Adrenal gland (tissue), 12 donors: ENCODE results near the gene DMRTB1. TPM values are rescaled to one million over a fixed set of nuclear protein-coding genes. Genes with fewer than 3 reads are reported as not detected.
"Not testable (repeated sequence)": the region's sequence is repeated elsewhere in the genome, so short reads cannot be mapped to it uniquely, and the experiment has no call there.

Experiments
- DNase-seq, 7 donors: peaks; one replicate each; pipeline ENCODE4 v3.0.0-alpha.2; 2019 to 2020
- H3K27ac ChIP-seq, 5 donors: fragments of 200-600 bp; sonication (generic) in 4 of 5; 1 replicate in 3 of 5; 2 replicates in 2 of 5; pipeline versions ENCODE4 v1.5.1 to v1.8.0; 2016 to 2020; ENCODE audit warnings: mild to moderate bottlenecking in 1 of 5
- H3K27me3 ChIP-seq: fragments of 200-600 bp; 2 replicates; pipeline ENCODE4 v1.8.0; 2021
- H3K36me3 ChIP-seq, 2 donors: fragments of 200-600 bp; replicated peaks in 1 of 2; 1 replicate in 1 of 2; 2 replicates in 1 of 2; pipeline versions ENCODE4 v1.5.1 to v1.8.0; 2018 to 2022
- H3K4me1 ChIP-seq, 2 donors: fragments of 200-600 bp; replicated peaks in 1 of 2; 1 replicate in 1 of 2; 2 replicates in 1 of 2; pipeline versions ENCODE4 v1.5.1 to v1.8.0; 2018 to 2021
- H3K4me3 ChIP-seq, 4 donors: fragments of 200-600 bp; sonication (generic) in 3 of 4; one replicate each; pipeline ENCODE4 v1.5.1; 2016 to 2018
- H3K9me3 ChIP-seq, 3 donors: fragments of 200-600 bp; sonication (generic) in 1 of 3; replicated peaks in 1 of 3; 1 replicate in 2 of 3; 2 replicates in 1 of 3; pipeline versions ENCODE4 v1.5.1 to v1.8.0; 2016 to 2021
- CTCF ChIP-seq, 6 experiments: fragments of 450-650 bp in 4 of 6; fragments of 200-600 bp in 2 of 6; sonication (generic) in 1 of 6; IDR thresholded peaks; 1 replicate in 5 of 6; 2 replicates in 1 of 6; pipeline versions ENCODE4 v1.5.1 to v1.8.0; 2016 to 2021; ENCODE audit warnings: antibody characterized with exemption in 6 of 6, mild to moderate bottlenecking in 2 of 6, moderate library complexity in 1 of 6
- POLR2A ChIP-seq, 2 donors: fragments of 450-650 bp; IDR thresholded peaks; one replicate each; pipeline ENCODE4 v1.6.1; 2017; ENCODE audit warnings: antibody characterized with exemption in 2 of 2, mild to moderate bottlenecking in 2 of 2, moderate library complexity in 1 of 2
- WGBS, 4 donors: extraction: QIAGEN DNeasy Blood & Tissue Kit in 2 of 4; methylation state at CpG; one replicate each; pipeline versions ENCODE4 v1.1.5 to v1.1.7; 2013 to 2017; 5-methylcytosine and 5-hydroxymethylcytosine counted together
- intact Hi-C, 2 donors: fragments of 100-400 bp; cut with DNase I; formaldehyde crosslinking; loops; one replicate each; pipeline versions ENCODE4 v1.14.1 to v1.15.0; 2022 to 2023
- polyA plus RNA-seq, 3 donors: library from polyadenylated mRNA; stranded (reverse); fragments of 200-250 nt in 2 of 3; fragments of 350-450 nt in 1 of 3; fragmentation: Illumina TruSeq in 1 of 3; extraction: RNeasy Lipid Tissue Mini Kit (QIAGEN cat#74804) in 1 of 3; gene quantifications; one replicate each; pipeline ENCODE4 v1.2.3, GENCODE V29; 2013 to 2014
- total RNA-seq, 9 donors: library from RNA; depleted of rRNA in 4 of 9; stranded (reverse); fragments of >200 nt in 4 of 9; fragments of 120-200 nt in 1 of 9; fragmentation: NEBNext Ultra II Directional in 1 of 9; extraction: Animal tissue kit (Norgen Biotek cat#: 25700) in 1 of 9; gene quantifications; one replicate each; pipeline versions ENCODE4 v1.1.0 to v1.2.4, GENCODE V29; 2013 to 2023
- donor health status: healthy with polysubstance abuse.
- donor health status: Bipolar disorder and iron deficiency.
- donor health status: DM: yes; HTN: yes; CAD: no.
- donor health status: DM: no; HTN: no; CAD: no.
- donor health status: DM: no; HTN: no; CAD: no.
- donor health status: DM: yes; HTN: yes; CAD: no.

DMRTB1 gene
- total and polyA plus RNA-seq, 12 donors = not detected

GRCh38 chr1:53431244-53431643, 28.0 kb upstream of the DMRTB1 start:
- TF ChIP-seq POLR2A (IDR thresholded peaks at IDR 0.05) = no peak
- TF ChIP-seq CTCF (IDR thresholded peaks at IDR 0.05) = no peak
- no peak overlapping the region for H3K27ac ChIP-seq
- H3K4me1 ChIP-seq = no peaks in the 10 kb centered on the region
- no peaks in the 10 kb centered on the region for H3K27me3 ChIP-seq
- H3K4me3 ChIP-seq = no peak overlapping the region
- H3K36me3 ChIP-seq = no peaks in the 10 kb centered on the region
- no peaks in the 10 kb centered on the region for H3K9me3 ChIP-seq
- no peak for DNase-seq
- WGBS, 4 donors = 74 to 80% (median 75%) methylated on average over 4 of the region's 4 CpGs
- intact Hi-C loops = no loop called here

- H3K9me3 ChIP-seq = no peaks in the 10 kb centered on the region
- no peak overlapping the region for H3K4me3 ChIP-seq
- H3K27ac ChIP-seq = no peak overlapping the region
- no peaks in the 10 kb centered on the region for H3K27me3 ChIP-seq
- WGBS, 4 donors = 39 to 46% (median 44%) methylated on average over 5 of the region's 5 CpGs
- no peak for TF ChIP-seq CTCF (IDR thresholded peaks at IDR 0.05)
- no peak for TF ChIP-seq POLR2A (IDR thresholded peaks at IDR 0.05)
- H3K4me1 ChIP-seq = no peaks in the 10 kb centered on the region
- H3K36me3 ChIP-seq = no peaks in the 10 kb centered on the region
- intact Hi-C loops = no loop called here
- no peak for DNase-seq
Measured at GRCh38 chr1:53431805-53432565, 27.2 kb upstream of the DMRTB1 start.

GRCh38 chr1:53432611-53433010, 26.6 kb upstream of the DMRTB1 start:
- no peaks in the 10 kb centered on the region for H3K9me3 ChIP-seq
- intact Hi-C loops = no loop called here
- no peak overlapping the region for H3K4me3 ChIP-seq
- no peaks in the 10 kb centered on the region for H3K27me3 ChIP-seq
- H3K27ac ChIP-seq = no peak overlapping the region
- no peak for DNase-seq
- no peaks in the 10 kb centered on the region for H3K36me3 ChIP-seq
- 77 to 86% (median 83%) methylated on average over 3 of the region's 3 CpGs for WGBS, 4 donors
- TF ChIP-seq CTCF (IDR thresholded peaks at IDR 0.05) (no peak), POLR2A (IDR thresholded peaks at IDR 0.05) (no peak)
- no peaks in the 10 kb centered on the region for H3K4me1 ChIP-seq

GRCh38 chr1:53434405-53435007, 24.7 kb upstream of the DMRTB1 start:
- H3K27me3 ChIP-seq, H3K4me1 ChIP-seq, H3K27ac ChIP-seq, H3K4me3 ChIP-seq, H3K9me3 ChIP-seq, H3K36me3 ChIP-seq, intact Hi-C loops, DNase-seq: not testable (repeated sequence)
- WGBS, 4 donors = 87 to 92% (median 91%) methylated on average over 7 to 10 of the region's 10 CpGs

- TF ChIP-seq POLR2A (IDR thresholded peaks at IDR 0.05) (no peak), CTCF (IDR thresholded peaks at IDR 0.05) (no peak)
- DNase-seq = no peak
- no peaks in the 10 kb centered on the region for H3K27me3 ChIP-seq
- no peak overlapping the region for H3K27ac ChIP-seq
- intact Hi-C loops = no loop called here
- no peaks in the 10 kb centered on the region for H3K36me3 ChIP-seq
- 79 to 85% (median 83%) methylated on average over 4 of the region's 4 CpGs for WGBS, 4 donors
- H3K9me3 ChIP-seq = no peaks in the 10 kb centered on the region
- no peaks in the 10 kb centered on the region for H3K4me1 ChIP-seq
- no peak overlapping the region for H3K4me3 ChIP-seq
Measured at GRCh38 chr1:53435151-53435550, 24.0 kb upstream of the DMRTB1 start.
